GM18858 (cell line): ENCODE measurements around the gene CHST8.

Source experiments
- ATAC-seq: cut with Tn5 transposase; IDR thresholded peaks from one replicate; pipeline ENCODE4 v1.9.1; 2021; ENCODE audit not compliant: unreplicated experiment

The CHST8 gene

DNA sequence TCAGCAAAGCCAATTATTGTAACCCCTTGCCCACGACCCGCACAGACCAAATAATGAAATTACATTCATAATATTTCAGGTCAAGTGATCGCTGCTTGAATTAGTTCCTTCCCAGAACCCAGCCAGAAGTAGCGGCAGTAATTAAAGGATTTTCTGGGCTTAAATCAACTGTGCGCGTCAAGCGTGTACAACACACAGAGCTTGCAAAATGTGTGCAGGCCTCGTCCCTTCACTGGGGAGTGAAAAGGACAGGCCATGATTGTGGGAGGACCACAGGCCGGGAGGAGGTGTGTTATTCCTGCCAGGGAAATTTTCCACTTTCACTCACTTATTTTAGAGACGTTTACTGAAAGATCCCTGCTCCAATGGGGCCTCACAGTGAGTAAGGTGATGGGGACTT, 84.9 kb downstream of the CHST8 start:
- no peak for ATAC-seq

DNA sequence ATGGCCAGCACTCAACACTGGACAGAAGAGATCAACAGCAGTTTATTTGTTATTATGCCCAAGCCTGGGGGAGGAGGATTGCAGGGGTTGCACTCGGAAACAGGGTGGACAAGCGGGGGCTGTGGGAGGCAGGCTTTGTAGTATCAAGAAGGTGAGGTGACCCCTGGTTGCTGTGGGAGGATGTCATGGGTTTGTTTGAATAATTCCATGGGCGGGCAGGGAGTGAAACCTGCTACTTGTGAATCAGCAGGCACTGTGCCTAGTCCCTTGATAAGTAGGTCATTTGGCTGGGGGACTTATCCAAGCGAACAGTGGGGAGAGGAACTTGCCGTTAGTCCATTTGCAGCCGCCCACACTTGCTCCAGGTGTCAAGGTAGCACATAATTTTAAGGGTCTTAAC, 90.5 kb downstream of the CHST8 start:
- ATAC-seq, result no peak

DNA sequence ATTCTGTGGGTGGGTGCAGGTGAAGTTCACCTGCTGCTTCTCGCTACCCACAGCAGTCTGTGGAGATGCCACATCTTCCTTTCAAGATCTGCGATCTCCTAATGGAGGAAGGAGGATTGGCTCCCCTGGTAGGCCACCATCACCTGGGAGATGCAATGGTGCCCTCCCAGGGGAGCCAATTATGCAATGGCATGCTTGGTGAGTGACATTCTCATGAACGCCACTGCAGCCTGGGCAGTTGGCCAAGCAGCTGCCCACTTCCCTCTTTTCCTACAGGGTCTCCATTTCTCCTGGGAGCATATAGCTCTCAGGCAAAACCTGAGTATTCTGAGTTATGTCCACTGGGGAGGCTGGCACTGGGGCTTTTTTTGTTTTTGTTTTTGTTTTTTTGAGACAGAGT, 91.4 kb downstream of the CHST8 start:
- no peak for ATAC-seq

DNA sequence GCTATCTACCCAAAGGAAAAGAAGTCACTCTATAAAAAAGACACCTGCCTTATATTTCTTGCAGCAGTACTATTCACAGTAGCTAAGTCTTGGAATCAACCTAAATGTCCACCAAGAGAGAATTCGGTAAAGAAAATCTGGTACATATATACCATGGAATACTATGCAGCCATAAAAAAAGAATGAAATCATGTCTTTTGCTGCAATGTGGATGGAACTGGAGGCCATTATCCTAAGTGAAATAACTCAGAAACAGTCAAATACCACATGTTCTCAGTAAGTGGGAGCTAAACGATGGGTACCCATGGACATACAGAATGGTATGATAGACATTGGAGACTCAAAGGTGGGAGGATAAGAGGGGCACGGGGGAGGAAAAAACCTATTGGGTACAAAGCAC, 92.4 kb downstream of the CHST8 start:
- ATAC-seq, result no peak

DNA sequence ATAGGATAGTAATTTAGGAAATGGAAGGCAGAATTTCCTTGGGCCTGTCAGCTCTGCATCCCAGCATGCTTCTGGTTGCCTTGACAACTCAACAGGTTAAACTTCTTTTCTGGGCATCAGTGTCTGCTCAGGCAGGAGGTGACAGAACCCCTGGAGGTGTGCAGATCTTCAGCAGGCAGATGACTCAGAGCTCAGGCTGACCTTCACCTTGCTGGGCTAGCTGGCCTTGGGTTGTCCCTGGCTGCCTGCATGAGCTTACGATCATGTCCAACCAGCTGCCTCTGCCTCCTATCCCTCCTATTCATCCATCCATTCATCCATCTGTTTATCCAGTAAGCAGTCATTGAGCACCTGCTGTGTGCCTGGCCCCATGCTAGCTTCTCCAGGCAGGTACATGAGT, 93.7 kb downstream of the CHST8 start:
- ATAC-seq, result no peak

DNA sequence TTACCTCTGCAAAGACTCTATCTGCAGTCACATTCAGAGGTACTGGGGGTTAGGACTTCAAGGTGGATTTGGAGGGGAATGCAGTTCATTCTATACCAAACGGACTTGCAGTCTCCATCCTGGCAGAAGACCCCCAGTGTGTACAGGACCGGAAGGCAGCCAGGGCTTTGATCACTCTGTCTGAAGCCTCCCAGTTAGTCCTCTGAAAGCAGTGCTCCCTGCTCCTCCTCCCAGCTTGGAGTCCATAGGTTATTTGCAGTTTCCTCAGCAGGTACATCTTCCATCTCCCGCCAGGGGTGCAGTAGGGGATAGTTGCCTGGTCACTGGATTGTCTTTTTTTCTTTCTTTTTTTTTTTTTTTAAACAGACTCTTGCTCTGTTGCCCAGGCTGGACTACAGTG, 96.1 kb downstream of the CHST8 start:
- ATAC-seq, result no peak

DNA sequence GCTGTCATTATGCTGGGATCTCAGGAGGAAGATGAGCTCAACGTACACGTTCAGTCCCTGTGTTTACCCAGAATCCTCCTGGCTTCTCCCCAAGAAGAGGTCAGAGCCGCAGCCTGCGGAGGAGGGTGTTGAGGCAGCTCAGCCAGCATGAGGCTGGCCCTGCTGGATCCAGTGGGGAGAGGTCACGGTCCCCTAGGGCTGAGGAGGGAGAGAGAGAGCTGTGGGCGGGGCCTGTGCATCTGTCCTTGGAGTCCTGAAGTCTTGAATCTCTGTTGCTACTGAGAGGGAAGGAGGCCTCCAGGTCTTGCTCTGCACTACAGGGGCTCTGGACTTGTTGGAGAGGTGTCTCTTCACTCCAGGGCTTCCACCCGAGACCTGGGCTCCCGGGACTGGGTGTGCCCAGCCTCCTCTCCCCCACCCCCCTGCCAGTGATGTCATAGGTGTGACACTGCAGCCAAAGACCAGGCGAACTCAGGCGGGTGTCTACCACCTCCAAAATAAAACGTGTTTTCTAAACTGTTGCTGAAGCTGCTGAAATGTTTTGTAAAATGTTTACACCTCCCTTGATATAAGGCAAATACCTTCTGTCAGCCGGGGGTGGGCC, 97.0 kb downstream of the CHST8 start:
- no peak for ATAC-seq

DNA sequence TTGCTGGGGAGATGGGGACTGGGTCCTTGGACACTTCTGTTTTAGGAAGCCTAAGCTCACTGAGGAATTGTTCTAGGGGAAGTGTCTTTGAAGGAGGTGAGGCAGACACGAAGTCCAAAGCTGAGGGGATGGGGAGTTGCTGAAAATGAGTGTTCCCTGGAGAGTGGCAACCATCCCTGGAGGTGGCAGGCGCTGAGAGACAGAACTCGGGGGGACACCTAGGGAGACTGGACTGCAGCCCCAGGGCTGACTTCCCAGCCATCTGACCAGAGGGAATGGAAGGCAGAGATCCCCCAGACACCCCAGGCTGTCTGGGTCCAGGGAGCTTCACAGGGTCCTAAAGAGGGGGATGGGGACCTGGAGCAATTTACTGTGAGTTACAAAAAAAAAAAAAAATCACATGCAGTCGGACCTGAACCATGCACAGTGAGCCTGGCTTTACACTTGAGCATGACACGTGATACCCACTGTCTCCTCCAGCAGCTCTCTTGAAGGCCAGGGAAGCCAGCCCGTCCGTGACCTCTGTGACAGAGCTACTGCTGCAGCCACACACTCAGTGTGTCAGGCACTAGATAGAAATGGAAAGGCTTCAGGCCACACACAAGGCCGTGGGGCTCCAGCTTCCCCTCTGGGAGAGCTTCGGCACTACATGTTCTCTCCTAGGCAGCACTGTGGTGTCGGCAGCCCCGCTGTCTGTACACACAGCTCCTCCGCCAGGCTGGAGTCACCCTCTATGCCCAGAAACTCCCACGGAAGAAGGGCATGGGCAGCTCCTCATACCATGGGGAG, 97.8 kb downstream of the CHST8 start:
- ATAC-seq, result no peak

DNA sequence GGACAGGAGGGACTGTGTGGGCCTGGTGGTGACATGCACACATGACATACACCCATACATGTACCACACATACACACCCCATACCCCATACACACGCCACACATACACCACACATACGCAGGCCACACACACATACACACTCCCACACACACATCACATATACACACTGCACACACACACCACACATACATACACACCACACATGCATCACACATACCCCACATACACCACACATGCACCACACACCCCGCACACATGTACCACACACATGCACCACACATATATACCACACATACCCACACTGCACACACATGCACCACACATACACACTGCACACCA, 98.4 kb downstream of the CHST8 start:
- ATAC-seq, result no peak

DNA sequence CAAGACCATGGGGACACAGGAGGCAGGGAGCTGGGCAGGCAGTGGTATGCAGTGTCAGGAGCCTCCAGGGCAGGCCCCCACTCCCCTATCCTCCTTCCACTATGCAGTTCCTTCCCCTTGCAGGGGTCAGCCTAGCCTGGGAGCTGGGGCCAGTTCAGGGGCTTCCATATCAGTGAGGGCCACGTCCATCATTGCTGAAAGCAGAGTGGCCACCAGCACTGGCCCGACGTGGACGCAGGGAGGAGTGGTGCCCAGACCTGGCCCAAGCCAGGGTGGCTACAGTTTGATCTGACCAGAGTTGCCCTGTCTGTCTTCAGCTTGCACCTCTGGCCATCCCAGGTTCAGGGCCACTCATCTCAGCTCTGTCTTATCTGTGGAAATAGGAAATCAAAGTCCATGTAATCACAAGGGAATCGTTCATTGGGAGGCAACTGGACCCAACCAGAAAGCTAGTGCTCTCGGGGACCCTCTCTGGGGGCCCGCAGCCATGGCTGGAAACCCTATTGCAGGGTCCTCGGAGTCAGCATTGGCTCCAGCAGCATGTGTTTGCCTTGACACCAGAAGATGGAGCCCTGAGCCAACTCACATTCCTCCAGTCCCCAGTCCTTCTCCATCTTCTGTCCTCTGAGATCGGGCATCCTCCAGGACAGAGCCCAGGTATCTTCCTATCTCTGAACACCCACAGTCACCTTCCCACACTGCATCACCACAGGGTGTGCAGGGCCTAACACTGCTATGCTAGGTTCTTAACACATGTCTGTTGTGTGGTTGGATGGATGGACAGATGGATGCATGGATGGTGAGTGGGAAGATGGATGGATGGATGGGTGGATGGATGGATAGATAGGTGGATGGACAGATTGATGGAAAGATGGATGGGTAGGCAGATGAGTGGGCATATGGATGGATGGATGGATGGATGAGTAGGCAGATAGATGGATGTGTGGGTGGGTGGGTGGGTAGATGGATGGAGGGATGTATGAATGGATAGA, 99.2 kb downstream of the CHST8 start:
- no peak for ATAC-seq

DNA sequence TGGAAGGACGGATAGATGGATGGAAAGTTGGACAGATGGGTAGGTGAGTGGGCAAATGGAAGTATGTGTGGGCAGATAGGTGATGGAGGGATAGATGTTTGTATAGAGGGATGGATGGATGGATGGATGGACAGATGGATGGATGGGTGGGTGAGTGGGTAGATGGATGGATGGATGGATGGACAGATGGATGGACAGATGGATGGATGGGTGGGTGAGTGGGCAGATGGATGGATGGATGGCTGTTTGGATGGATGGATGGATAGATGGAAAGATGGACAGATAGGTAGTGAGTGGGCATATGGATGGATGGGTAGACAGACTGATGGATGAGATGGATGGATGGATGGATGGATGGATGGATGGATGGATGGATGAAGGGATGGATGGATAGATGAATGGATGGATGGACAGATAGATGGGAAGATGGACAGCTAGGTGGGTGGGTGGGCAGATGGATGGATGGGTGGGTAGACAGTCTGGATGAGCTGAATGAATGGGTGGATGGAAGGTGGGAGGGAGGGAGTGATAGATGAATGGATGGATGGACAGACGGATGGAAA, 100.1 kb downstream of the CHST8 start:
- ATAC-seq, result no peak

DNA sequence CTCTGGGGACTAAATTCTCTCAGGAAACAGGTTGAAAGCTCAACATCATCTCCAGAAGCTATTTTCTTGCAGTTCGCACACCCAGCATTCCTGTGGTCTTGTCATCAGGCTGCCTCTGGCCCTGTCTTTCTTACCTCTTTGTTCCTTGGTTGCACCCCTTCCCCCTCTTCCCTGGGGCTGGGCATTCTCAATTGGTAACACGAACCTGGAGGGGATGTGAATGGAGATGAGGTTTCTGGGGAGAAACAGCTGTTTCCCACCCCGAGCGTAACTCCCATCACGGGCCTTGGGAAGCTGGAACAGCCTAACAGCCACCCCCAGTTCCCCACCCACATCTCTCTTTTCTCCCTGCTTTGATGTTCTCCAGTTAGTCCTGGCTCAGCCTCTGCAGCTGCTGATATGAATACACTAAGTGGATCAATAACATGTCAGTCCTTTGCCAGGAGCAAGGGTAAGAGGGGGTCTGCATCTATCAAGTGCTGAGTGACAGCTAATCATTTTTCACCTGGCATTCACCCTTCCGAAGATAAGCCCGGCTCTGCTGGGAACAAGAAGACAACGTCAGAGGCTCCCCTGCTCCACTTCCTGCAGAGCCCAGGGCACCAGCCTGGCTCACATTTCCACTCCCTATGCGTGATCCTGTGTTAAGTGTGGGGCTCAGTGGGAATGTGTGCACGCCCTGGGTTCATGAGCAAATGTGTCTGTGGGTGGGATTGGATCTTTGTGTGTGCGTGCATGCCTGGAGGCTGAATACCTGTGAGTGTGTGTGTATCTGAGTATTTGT, 100.9 kb downstream of the CHST8 start:
- ATAC-seq, result no peak

DNA sequence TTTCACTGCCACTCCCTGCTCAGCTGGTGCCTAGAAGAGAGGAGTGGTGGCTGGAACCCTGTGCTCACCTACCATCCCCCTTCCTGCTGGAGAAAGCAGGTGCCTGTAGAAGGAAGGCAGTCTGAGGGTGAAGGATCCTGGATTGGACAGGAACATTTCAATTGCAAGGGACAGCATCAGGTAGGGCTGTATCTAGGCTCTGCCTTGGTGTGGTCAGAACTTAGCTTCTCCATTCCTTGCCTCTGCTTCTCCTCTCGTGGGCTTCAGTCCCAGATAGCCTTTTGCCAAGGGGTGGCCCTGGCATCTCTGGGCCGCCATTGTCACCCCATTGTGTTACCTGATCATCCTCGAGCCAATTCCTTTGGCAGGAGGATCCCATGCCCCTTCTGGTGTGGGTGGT, 101.8 kb downstream of the CHST8 start:
- no peak for ATAC-seq

DNA sequence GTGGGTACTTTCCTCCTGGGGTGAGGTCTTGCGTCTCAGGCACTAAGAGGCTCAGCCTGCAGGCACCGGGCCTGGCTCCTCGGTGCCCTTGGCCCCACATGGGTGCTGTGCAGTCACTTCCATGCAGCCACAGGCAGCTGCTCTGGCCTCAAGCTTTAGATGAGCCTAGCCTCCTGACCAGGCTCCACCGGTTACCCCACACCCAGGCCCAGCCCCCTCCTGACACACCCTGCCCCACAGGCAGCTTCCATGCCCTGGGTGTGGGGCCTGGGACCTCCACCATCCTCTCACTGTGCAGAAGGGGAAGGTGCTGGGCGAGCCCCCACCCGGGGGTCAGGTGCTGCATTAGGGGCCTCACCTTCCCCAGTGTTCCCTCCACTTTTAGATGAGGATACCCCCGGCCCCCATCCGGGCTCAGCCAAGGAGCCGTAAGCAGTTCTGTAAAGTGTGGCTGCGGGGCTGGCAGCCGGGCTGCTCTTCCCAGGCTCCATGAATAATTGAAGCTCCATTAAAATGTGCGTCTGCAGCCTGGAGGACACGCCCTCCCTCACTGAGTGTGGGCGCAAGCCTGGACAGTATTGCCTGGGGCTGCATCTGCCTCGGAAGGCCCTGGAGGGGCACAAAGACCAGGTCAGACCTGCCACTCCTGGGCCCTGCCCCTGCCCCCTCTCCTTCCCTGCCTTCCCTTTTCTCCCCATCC, 102.4 kb downstream of the CHST8 start:
- no peak for ATAC-seq

DNA sequence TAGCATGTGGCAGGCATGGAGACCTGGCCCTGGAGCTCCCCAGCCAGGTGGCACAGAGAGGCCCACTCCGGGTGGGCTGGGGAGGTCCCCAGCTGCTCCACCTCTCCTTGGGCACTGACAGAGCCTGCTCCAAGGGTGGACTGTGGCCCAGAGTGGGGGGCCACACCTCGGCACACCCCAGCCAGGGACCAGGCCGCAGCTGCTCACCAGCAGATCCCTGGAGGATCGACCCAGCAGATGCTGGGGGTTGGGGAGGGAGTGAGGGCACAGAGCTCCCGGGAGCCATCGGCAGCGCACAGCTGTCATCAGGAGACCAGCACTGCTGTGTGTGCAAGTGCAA, 102.9 kb downstream of the CHST8 start:
- no peak for ATAC-seq

DNA sequence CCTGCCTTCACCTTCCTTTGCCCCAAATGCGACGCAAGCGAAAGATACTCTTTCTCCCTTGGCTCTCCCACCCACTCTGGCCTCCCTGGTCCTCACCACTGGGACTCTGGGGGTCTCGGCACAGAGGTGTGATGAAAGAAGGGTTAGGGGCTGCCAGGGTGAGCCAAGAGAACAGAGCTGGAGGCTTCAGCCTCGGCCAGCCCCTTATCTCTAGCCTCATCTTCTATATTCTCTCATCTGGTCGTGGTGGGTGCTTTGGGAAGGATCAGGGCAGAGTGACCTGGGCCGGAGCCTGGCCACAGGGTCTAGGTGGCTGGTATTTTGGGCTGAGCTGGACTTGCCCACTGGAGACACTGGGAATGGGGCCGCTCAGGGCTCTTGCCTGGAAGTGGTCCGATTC, 103.8 kb downstream of the CHST8 start:
- no peak for ATAC-seq

DNA sequence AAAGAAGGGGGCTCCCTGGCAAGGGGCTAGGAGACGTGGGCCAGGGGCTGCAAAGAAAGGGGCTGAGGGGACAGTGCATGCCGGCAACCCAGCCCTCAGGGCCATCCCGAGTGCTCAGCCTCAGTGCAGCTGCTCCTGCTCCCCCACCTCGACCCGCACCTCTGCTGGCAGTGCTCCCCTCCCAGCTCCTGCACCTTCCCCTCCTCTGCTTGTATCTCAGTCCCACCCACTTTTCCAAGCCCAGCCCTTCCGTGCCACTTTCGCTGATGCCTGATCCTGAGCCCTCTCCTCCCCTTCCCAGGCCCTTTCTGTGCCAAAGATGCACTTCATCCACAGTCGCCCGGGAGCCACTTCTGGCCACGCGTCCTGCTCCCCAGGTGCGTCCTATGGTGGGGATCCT, 105.0 kb downstream of the CHST8 start:
- no peak for ATAC-seq

DNA sequence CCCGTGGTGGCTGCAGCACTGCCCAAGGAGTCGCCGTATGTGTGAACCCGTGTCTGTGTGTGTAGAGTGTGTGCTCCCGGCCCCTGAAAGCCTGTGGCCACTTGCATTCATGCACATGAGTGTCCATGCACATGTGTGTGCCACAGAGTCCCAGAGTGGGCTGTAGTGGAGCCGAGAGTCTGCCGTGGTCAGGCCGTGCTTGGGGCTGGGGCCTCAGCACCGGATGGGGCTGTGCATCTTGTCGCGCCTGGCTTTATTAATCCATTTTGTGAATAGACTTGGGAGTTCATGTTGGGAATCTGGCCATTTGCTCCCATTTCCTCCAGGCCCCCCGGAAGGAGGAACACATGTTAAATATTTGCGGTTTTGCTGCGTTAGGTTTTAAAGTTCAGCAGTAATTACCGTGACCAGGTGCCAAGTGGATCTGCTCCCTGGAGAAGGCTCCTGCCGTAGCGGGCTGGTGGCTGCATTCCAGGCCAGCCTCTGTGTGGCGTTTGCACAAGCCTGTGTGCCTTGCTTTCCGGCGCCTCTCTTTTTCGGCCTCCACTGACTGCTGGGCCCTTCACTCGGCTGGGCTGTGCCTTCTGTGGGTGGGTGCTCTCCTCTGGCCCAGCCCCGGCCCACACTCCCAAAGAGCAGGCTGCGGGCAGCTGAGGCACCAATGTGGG, 105.7 kb downstream of the CHST8 start:
- no peak for ATAC-seq

DNA sequence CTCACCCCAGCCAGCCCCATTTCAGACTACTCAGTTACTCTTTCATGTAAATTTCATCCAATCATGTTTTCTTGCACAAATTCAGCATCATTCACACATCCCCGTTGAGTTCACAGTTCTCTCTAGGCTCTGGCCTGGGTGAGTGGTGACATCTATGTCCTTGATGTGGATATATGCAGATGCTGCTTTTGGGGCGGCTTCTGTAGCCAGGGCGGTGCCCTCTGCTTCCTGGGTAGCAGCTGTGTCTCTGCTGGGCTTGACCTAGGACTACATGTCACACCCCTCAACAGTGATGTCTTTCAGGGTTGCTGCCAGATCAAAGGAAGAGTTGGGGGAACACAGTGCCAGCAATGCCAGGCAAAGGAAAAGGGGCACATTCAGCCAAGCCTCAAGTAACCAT, 106.4 kb downstream of the CHST8 start:
- ATAC-seq, result no peak
